GM21737 (cell line): Measurements from ENCODE around the gene MGRN1.
"Not testable (repeated sequence)": the region's sequence is repeated elsewhere in the genome, so short reads cannot be mapped to it uniquely, and the experiment has no call there.

Experiments used
- ATAC-seq: cut with Tn5 transposase; IDR thresholded peaks from one replicate; pipeline ENCODE4 v1.9.1; 2021; ENCODE audit warnings: mild to moderate bottlenecking, moderate library complexity; ENCODE audit not compliant: unreplicated experiment

The MGRN1 gene

DNA sequence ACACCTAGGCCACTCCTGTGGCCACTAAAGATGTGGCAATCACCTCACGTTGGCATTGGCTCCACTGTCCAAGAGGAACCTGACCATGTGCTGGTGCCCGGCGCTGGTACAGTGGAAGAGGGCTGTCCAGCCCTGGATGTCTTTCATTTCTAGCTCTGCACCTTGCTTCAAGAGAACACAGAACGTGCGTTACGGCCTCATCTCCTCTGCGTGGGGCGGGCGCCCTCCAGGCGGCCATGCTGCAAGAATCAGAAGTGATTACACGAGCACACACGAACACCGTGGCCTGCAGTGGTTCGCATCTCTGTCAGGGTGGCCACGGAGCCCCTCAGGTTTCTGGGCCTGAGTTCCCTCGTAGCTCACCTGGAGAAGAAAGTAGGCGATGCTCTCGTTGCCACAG lies 102.0 kb downstream of the MGRN1 start:
- no peak for ATAC-seq

DNA sequence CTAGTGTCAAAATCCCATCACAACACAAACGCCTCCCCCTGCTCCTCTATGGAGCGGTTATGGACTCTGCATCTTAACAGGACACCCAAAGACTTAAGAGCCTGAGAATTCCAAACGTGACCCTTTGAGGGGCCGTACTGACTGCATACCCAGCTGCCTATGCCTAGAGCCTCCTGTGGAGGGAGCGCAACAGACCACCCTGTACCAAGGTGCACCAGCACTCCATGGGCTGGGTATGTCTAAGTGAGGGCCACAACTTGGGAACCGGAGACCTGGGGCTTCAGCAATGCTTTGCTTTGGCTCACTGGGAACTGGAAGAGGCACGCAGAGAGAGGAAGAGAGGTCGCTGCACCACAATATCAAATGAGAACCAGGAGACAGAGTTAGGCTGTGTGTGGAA lies 104.0 kb downstream of the MGRN1 start:
- ATAC-seq = no peak

DNA sequence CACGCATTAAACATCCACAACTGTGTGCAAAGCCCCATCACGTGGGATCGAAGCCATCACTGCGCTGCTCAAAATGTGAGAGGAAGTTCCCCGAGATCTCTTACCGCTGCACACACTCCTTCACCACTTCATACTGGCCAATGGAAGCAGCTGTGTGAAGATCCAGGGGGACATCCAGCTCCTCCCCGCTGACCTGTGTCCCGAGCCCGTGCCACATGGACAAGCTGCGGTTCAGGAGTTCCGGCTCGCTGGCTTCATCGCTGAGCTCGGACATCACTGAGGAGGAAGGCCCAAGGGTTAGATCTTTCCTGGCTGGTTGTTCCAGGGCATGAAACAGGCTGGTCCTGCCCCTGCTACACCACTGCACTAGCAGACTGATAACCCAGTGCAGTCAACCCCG lies 105.2 kb downstream of the MGRN1 start:
- no peak for ATAC-seq

DNA sequence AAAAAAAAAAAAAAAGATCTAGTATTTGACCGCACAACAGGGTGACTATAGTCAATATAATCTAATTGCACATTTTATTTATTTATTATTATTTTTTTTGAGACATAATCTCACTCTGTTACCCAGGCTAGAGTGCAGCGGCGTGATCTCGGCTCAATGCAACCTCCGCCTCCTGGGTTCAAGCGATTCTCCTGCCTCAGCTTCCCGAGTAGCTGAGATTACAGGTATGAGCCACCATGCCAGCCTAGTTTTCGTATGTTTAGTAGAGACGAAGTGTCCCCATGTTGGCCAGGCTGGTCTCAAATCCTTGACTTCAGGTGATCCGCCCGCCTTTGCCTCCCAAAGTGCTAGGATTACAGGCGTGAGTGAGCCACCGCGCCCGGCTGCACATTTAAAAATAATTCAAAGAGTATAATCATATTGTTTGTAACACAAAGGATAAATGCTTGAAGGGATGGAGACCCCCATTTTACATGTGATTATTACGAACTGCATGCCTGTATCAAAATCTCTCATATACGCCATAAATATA lies 108.7 kb downstream of the MGRN1 start:
- ATAC-seq = no peak

DNA sequence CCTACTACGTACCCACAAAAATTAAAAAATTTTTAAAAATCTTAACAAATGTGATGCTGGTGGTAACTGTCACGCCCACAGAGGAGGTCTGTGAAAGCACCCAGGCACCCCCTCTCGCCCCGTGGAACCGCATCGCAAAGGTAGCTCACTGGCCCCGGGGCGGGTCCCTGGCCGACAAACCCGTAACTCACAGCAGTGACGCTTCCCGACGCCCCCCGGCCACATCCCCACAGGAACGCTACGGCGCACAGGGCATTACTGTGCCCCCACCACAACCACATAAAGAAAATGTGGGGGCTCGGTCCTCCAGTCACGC lies 109.1 kb downstream of the MGRN1 start:
- peak; percentile 4 for ATAC-seq

DNA sequence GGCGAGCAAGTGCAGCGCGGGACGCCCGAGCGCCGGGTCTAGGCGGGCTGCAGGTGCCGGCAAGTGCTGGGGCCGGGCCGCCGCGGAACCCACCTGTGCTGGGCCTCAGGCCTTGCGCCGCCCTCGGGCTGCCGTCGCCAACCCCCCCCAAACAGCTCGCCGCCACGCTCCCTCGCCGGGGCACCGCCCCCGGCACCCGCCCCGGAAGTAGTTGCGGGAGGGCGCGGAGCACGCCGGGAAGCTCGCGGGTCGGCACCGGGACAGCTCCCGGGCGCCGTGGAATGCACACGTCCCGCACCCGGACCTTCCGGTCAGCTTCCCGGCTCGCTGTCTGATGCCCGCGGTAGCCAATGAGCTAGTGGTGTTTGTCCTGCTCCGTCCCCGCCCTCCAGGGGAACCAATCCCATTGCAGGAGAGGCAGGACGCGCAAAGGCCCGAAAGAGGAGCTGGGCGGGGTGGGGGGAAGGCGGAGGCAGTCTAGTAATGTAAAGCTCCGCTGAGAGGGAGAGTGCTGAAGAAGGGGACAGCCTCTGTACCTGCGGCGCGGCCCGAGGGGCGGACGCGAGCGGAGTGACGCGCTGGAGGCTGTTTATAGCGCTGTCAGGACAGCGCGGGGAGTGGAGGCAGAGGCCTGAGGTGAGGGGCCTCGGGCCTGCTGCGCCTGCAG lies 109.6 kb downstream of the MGRN1 start, which contains the start of the genes ANKS3 and DNAAF8:
TSS of gene ANKS3 (minus strand) at position 209 of the 667 bp plus-strand sequence. CDS start 4,122 bp downstream, outside the sequence.
TSS of gene DNAAF8 (plus strand) at position 475 of the 667 bp plus-strand sequence. CDS start 1,978 bp downstream, outside the sequence.
- peak; percentile 69 for ATAC-seq

DNA sequence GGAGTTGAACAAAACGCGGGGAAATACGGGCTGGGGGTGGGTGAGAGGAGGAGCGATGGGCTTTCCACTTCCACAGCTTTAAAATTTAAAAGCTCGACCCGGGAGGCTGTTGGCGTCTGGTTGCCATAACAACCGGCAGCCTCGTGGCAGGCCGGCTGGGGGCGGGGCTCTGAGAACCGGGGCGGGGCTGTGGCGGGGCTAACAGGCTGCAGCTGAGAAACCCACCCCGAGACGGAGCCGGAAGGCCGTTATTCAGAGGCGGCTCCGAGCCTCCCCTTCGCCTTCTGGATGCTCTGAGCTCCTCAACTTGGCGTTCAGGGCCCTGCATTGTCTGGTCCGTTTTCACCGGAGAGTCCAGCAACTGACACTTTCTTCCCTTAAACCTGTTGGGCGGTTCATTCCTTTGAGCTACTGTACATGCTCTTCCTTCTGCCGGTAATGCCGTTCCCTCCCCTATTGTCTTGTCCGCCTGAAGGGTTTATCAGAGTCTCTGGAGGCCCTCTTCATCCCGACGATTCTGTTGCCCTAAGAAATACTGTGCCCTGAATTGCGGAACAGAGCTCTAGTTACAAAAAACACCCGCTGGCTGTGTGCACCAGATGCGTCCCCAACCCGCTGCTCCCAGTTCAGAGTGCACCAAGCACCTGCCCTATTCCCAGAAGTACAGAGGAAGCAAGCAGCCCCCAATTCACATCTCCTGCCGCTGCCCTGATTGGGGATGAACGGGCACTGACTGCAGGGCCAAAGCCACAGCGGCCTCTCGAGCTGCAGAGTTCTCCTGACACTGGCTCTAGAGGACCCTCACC lies 110.3 kb downstream of the MGRN1 start:
- ATAC-seq = peak; percentile 57

DNA sequence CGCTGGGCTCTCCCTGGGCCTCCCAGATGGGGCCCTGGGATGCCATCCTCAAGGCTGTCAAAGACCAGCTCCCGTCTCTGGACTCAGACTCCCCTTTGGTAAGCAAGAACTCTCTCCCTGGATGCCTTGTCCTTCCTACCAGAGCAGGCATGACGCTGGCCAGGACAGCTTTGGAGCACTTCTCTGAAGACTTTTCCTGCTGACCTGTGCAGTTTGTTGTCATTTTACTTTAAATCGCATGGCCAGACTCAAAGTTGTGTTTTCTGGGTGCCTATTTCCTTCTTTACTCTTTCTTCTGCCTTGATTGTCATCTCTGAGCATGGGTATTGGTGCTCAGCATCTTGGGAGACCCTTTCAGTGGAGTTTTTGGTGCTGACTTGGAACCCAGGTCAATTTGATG lies 111.9 kb downstream of the MGRN1 start:
- no peak for ATAC-seq

DNA sequence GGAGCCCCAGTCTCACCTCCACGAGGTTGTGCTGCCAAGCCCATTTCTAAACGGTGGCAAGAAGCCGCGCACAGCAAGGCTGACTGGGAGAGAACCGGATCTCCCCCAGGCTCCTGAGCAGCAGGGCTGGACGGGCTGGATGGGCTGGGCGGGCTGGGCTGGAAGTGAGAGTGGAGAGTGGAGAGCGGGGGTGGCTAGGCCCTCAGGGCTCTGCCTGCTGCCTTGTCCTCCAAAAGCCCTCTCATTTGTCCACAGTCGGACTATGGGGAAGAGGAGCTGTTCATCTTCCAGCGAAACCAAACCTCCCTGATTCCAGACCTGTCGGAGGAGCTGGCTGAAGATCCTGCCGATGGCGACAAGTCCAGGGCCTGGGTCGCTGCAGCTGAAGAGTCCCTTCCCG lies 112.9 kb downstream of the MGRN1 start:
- no peak for ATAC-seq

DNA sequence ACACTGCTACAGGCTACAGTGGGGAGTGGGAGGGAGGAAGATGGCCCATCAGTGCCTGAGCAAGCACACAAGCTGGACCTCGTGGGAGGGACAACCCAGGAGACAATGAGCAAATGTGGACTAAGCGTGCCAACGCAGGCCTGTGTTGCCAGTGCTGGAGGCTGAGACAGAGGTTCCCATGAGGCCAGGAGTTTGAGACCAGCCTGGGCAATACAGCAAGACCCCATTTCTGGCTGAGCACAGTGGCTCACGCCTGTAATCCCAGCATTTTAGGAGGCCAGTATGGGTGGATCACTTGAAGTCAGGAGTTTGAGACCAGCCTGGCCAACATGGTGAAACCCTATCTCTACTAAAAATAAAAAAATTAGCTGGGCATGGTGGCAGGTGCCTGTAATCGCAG lies 113.7 kb downstream of the MGRN1 start:
- ATAC-seq = not testable (repeated sequence)
